ENCODE data around the gene GRID2.
"Not testable (repeated sequence)": the region's sequence is repeated elsewhere in the genome, so short reads cannot be mapped to it uniquely, and the experiment has no call there.

The GRID2 gene

DNA sequence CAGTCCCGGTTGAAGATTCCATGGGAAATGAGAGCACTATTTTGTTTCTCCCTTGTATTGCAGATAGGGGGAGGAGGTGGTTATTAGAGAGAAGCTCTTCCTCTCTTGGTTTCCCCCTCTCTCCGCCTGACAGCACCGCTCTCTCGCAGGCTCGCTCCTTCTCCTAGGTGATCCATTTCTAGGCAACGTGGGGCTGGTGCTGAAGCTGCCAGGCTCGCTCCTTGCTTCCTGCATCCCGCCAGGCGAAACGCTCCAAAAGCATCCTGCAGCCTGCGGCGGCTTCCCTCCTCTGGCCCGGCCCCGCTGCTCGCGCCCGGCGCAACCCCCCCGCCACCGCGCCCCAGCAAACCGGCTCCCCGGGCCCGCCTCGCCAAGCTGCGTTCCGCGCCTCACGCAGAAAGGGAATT, at the start of gene GRID2:
Gene GRID2 (plus strand): TSS at position 346 of the 407 bp plus-strand sequence.
- DNase-seq: peak; percentile 49

- no peak for DNase-seq
Observed at GRCh38 chr4:92253986-92254671, 49.6 kb upstream of the GRID2 start.

GRCh38 chr4:92254767-92255442, 48.9 kb upstream of the GRID2 start:
- DNase-seq: no peak

GRCh38 chr4:92255920-92256244, 47.9 kb upstream of the GRID2 start:
- no peak for DNase-seq

DNA sequence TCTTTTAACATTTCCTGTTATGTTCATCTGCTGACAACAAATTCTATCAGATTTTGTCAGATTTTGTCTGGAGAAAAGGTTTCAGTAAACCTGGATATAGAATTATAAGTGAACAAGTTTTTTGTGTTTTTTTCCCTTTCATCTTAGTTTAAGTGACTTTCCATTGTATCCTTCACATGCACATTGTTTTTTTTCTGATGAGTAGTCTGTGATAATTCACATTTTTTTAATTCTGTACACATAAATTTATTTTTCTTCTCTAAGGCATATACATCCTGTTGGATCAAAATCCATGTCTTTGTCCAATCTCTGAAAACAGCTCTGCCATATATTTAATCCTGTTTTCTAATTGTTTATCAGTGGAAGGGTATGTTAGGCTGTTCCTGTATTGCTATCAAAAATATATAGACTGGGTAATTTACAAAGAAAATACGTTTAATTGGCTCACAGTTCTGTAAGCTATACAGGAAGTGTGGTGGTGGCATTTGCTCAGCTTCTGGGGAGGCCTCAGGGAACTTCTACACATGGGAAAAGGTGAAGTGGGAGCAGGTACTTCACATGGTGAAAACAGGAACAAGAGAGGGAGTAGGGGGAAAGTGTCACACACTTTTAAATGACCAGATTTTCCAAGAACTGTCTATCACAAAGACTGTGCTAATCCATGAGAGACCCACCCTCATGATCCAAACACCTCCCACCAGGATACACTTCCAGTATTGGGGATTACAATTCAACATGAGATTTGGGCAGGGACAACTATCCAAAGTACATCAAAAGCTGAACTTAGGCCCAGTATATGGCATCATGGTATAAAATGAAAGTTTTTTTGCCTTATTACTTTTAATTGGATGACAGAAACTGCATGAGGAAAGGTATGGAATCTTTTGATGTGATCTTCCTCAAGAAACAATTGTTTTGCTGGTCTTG, 45.6 kb upstream of the GRID2 start:
- no peak for DNase-seq

GRCh38 chr4:92261256-92261655, 42.5 kb upstream of the GRID2 start:
- no peak for DNase-seq

GRCh38 chr4:92262371-92262770, 41.4 kb upstream of the GRID2 start:
- DNase-seq: no peak

- DNase-seq: no peak
Observed at GRCh38 chr4:92263010-92263409, 40.8 kb upstream of the GRID2 start.

GRCh38 chr4:92263575-92263974, 40.2 kb upstream of the GRID2 start:
- DNase-seq: no peak

DNA sequence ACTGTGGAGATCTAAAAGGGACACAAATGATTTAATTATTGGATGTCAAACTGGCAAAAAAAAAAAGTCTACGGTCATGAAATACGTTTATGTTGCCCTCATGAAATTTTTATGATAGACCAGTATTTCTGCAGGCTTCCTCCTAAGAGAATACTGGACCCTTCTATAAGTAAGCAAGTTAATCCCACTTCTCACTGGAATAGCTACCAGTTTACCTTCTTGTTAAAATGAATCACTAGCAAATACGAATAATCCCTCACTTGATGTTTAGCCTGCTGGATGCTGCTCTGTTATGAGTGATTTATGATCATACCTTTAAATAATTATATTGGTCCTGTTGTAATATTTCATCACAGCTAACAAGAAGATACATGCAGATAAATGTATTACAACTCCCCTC, 39.6 kb upstream of the GRID2 start:
- no peak for DNase-seq

GRCh38 chr4:92265021-92265420, 38.7 kb upstream of the GRID2 start:
- no peak for DNase-seq

GRCh38 chr4:92265798-92266197, 38.0 kb upstream of the GRID2 start:
- no peak for DNase-seq

- no peak for DNase-seq
Observed at GRCh38 chr4:92266521-92266920, 37.2 kb upstream of the GRID2 start.

GRCh38 chr4:92268642-92269041, 35.1 kb upstream of the GRID2 start:
- DNase-seq: no peak

GRCh38 chr4:92270908-92271307, 32.9 kb upstream of the GRID2 start:
- no peak for DNase-seq

DNA sequence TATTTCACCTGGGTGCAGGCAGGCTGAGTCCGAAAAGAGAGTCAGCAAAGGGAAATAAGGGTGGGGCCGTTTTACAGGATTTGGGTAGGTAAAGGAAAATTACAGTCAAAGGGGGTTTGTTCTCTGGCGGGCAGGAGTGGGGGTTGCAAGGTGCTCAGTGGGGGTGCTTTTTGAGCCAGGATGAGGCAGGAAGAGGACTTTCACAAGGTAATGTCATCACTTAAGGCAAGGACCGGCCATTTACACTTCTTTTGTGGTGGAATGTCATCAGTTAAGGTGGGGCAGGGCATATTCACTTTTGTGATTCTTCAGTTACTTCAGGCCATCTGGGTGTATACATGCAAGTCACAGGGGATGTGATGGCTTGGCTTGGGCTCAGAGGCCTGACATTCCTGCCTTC, 32.2 kb upstream of the GRID2 start:
- not testable (repeated sequence) for DNase-seq

GRCh38 chr4:92277057-92277881, 26.5 kb upstream of the GRID2 start:
- not testable (repeated sequence) for DNase-seq

DNA sequence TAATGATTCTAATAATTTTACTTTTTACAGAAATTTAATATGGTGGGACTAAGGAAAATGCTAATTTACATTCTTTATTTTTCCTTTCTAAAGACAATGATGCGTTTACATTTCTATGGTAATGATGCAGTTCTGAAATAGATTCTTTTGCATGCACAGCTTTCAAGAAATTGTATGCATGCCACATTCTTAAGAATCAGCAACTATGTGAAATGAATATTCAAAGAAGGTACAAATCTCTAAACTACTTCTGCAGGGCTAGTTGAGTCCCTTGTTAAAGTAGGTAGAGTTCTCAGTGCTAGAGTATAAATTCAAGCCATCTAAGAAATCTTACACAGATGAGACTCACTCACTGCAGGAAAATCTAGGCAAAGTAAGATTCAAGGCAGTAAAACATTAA, 24.5 kb upstream of the GRID2 start:
- DNase-seq: no peak

- no peak for DNase-seq
Observed at GRCh38 chr4:92299152-92299551, 4.6 kb upstream of the GRID2 start.

- DNase-seq: no peak
Observed at GRCh38 chr4:92304121-92304520, 355 bp downstream of the GRID2 start.

GRCh38 chr4:92304606-92305005, 840 bp downstream of the GRID2 start:
- peak; percentile 3 for DNase-seq

DNA sequence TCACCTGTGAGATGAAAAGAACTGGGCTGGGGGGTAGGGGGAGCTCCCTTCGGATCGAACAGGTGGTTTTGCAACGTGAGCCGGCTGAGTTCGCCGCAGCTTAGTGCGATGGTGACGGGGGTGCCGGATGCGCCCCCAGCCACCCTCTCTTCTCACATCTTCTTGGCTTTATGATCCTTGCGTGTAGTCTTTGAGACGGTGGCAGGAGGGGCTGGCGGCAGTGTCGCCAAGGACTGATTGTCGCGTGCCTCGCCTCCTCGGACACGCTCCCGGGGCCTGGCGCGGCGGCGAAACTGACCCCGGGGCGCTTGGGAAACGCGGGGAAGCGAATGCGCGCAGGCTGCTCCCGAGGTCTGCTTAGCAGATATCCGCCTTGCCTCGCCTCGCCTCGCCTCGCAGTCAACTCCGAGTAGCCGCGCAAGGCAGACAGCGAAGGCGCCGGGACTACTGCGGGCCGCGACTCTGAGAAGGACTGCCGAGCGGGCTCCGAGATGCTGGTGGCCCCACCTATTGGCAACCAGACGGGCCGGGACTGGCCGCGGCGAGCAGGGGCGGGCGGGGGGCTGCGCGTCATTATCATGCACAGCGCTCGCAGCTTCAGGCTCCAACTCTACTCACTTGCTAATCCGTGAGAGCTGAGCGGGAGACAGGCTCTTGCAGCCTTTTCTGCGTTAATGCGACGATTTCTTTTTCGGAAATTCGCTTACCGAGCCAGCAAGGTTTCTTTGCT, 1.5 kb downstream of the GRID2 start:
- peak; percentile 61 for DNase-seq
